ENCODE data around the gene AR.

DNA sequence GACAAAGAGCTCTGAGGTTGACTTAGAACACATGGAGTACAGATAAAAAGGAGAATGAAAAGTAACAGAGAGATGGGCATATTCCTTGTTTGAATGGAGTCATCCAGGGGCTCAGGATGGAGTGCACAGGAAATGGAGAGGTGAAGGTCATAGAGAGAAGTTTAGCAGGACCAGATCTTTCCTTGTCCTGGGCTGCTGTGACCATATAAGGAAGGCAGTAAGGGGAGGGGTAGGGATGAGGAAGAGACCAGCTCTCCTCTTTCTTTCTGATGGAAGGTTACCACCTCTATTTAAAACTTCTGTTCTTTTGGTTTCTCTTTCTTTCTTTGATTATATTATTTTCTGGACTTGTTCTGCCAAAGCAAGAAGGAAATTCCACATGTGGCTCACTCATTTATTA is 27.0 kb downstream of the AR start:
- TF ChIP-seq, protein P1, sequence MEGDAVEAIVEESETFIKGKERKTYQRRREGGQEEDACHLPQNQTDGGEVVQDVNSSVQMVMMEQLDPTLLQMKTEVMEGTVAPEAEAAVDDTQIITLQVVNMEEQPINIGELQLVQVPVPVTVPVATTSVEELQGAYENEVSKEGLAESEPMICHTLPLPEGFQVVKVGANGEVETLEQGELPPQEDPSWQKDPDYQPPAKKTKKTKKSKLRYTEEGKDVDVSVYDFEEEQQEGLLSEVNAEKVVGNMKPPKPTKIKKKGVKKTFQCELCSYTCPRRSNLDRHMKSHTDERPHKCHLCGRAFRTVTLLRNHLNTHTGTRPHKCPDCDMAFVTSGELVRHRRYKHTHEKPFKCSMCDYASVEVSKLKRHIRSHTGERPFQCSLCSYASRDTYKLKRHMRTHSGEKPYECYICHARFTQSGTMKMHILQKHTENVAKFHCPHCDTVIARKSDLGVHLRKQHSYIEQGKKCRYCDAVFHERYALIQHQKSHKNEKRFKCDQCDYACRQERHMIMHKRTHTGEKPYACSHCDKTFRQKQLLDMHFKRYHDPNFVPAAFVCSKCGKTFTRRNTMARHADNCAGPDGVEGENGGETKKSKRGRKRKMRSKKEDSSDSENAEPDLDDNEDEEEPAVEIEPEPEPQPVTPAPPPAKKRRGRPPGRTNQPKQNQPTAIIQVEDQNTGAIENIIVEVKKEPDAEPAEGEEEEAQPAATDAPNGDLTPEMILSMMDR (conservative IDR thresholded peaks at IDR 0.05; ENCODE audit: low read depth, low read length): no peak
- TF ChIP-seq EZH2 (IDR thresholded peaks at IDR 0.05; ENCODE audit: low read length, unreplicated experiment): no peak
